ENCODE measurements around the gene TAPBPL.
A peak's percentile ranks its signal among the peaks of the same experiment; 100 is the strongest.

TAPBPL gene, protein sequence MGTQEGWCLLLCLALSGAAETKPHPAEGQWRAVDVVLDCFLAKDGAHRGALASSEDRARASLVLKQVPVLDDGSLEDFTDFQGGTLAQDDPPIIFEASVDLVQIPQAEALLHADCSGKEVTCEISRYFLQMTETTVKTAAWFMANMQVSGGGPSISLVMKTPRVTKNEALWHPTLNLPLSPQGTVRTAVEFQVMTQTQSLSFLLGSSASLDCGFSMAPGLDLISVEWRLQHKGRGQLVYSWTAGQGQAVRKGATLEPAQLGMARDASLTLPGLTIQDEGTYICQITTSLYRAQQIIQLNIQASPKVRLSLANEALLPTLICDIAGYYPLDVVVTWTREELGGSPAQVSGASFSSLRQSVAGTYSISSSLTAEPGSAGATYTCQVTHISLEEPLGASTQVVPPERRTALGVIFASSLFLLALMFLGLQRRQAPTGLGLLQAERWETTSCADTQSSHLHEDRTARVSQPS

DNA sequence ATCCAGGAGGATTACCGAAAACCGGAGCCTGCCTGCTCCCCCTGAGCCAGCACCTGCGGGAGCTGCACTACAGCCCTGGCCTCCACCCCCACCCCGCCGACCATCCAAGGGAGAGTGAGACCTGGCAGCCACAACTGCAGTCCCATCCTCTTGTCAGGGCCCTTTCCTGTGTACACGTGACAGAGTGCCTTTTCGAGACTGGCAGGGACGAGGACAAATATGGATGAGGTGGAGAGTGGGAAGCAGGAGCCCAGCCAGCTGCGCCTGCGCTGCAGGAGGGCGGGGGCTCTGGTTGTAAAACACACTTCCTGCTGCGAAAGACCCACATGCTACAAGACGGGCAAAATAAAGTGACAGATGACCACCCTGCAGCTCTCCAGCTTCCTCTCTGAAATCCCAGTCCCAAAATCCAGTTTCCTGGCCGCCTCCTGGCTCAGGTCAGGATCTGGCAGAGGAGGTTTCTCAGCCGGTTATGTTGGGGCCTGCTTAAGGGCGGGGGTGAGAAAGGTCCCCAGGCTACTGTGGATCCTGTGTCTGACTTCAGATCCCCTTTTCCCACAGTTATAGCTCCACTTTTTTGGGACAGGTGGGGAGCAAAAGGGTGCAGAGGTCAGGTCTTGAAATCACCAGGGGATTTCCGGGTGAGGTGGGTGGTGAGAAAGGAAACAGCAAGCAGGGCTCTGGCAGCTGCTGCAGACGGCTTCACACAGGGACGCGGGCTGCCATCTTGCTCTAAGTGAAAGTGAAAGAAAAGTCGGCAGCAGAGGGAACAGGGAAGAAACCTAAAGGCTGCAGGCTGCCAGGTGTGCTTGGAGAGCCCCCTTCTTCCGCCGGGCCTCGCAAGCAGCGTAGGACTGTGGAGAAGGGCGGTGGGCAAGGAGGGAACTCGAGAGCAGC is at the start of gene TAPBPL:
Gene TAPBPL (plus strand): TSS at position 695 of the 897 bp plus-strand sequence. CDS start 207 bp downstream, outside the sequence.
- H3K27me3 Mint-ChIP-seq (ENCODE audit: low read depth): no peaks in the 10 kb centered on the region
- peak within 1 kb of the TSS; percentile 100 for H3K4me3 Mint-ChIP-seq
- H3K9me3 Mint-ChIP-seq: no peaks in the 10 kb centered on the region
- peak within 1 kb of the TSS; percentile 99 for H3K27ac Mint-ChIP-seq
- DNase-seq (ENCODE audit: low spot score): peak; percentile 80
- H3K36me3 Mint-ChIP-seq (ENCODE audit: low read depth): peaks cover 68% of the 10 kb centered on the region
- H3K4me1 Mint-ChIP-seq (ENCODE audit: low read depth): peaks cover 58% of the 10 kb centered on the region

DNA sequence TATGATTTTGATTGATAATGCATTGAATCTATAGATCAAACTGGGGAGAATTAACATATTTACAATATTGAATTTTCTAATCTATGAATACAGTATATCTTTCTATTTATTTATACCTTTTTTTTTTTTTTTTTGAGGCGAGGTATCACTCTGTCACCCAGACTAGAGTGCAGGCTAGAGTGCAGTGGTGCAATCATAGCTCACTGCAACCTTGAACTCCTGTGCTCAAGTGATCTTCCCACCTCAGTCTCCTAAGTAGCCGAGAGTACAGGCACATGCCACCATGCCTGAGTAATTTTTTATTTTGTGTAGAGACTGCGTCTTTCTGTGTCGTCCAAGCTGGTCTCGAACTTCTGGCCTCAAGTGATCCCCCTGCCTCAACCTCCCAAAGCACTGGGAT is 47.5 kb upstream of the TAPBPL start:
- Mint-ChIP-seq H3K4me3 (no peak overlapping the region), H3K27me3 (ENCODE audit: low read depth) (peaks cover 10% of the 10 kb centered on the region), H3K4me1 (ENCODE audit: low read depth) (no peaks in the 10 kb centered on the region), H3K9me3 (no peaks in the 10 kb centered on the region), H3K36me3 (ENCODE audit: low read depth) (no peaks in the 10 kb centered on the region), H3K27ac (no peak overlapping the region)
- no peak for DNase-seq (ENCODE audit: low spot score)

DNA sequence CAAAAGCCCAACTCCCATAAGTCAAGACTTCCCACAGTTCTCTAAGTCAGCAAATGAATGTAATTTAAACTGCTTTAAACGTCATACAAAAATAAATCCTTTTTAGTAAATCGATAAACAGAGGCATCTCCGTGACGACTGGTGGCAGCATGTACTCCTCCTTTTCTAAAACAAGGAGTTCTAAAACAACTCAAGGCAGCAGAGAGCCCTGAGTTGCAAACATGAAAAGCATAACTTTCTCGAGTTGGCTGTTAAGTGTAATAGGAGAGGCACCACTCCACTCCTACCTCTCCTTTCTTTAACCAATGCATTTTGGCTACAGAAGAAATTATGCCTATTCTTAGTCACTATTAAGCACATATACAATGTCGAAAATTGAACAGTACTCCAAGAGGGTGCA is 45.9 kb upstream of the TAPBPL start:
- peaks cover 12% of the 10 kb centered on the region for H3K27me3 Mint-ChIP-seq (ENCODE audit: low read depth)
- H3K4me3 Mint-ChIP-seq: no peak overlapping the region
- no peaks in the 10 kb centered on the region for H3K4me1 Mint-ChIP-seq (ENCODE audit: low read depth)
- H3K27ac Mint-ChIP-seq: no peak overlapping the region
- H3K36me3 Mint-ChIP-seq (ENCODE audit: low read depth): no peaks in the 10 kb centered on the region
- no peak for DNase-seq (ENCODE audit: low spot score)
- H3K9me3 Mint-ChIP-seq: no peaks in the 10 kb centered on the region

DNA sequence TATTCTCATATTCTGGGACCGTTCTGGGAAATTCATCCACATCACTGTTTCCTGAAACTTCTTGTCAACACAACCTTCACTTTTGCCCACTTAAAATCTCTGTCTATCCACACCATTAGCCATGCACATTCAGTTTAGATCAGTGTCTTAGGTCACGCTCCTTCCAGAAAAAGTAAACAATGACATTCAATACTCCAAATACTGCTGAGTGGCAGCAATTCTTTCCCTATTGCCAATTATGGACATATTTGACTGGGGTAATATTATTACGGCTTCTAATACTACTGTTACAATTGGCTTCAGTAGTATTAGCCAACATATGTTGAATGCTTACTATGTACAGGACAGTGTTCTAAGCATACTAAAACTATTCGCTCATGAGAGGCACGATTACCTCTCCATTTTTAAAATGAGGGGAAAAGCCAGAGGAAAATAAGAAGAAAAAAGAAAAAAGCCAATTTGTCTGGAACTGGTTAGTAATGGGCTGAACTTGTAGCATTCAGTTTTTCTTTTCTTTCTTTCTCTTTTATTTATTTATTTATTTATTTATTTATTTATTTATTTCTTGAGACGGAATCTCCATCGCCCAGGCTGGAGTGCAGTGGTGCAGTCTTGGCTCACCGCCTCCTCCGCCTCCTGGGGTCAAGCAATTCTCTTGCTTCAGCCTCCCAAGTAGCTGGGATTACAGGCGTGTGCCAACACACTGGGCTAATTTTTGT is 44.4 kb upstream of the TAPBPL start:
- no peaks in the 10 kb centered on the region for H3K36me3 Mint-ChIP-seq (ENCODE audit: low read depth)
- no peak overlapping the region for H3K27ac Mint-ChIP-seq
- peaks cover 12% of the 10 kb centered on the region for H3K27me3 Mint-ChIP-seq (ENCODE audit: low read depth)
- no peaks in the 10 kb centered on the region for H3K4me1 Mint-ChIP-seq (ENCODE audit: low read depth)
- no peak for DNase-seq (ENCODE audit: low spot score)
- H3K9me3 Mint-ChIP-seq: no peaks in the 10 kb centered on the region
- no peak overlapping the region for H3K4me3 Mint-ChIP-seq

DNA sequence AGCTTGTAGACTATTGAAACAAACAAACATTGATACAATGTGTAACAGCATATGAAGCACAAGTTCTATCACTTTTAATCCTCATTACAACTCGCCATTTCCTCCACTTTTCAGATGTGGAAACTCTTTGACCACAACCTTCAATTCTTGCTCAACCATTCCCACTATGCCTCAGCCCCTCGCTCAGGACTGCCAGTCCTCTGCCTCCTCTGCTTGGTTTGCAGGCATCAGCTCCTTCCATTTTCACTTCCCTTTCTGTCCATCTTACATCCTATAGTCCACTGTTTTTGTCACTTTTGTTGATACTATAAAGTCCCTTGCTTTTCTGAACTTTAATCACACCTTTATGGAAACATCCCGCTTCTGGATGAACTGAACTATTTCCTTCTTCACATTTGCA is 35.2 kb upstream of the TAPBPL start:
- Mint-ChIP-seq H3K9me3 (no peaks in the 10 kb centered on the region), H3K4me3 (no peak overlapping the region), H3K27me3 (ENCODE audit: low read depth) (no peaks in the 10 kb centered on the region), H3K36me3 (ENCODE audit: low read depth) (no peaks in the 10 kb centered on the region), H3K4me1 (ENCODE audit: low read depth) (peaks cover 13% of the 10 kb centered on the region), H3K27ac (no peak overlapping the region)
- no peak for DNase-seq (ENCODE audit: low spot score)

DNA sequence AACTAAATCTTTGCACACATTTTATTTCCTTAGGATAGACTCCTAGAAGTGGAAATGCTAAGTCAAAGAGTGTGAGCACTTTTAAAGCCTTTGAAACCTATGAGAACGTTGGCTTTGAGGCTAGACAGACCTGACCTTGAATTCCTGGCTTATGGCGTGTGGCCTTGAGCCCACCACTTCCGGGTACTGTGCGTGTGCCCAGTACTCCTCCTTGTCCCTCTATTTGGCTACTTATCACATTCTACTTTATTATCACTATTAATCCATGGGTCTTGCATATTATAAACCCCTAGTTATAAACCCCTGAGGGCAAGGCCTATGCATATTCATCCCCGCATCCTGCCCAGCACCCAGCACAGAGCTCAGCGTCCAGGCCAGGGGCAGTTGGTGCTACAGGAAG is 33.0 kb upstream of the TAPBPL start:
- Mint-ChIP-seq H3K9me3 (no peaks in the 10 kb centered on the region), H3K4me1 (ENCODE audit: low read depth) (peaks cover 19% of the 10 kb centered on the region)
- no peak for DNase-seq (ENCODE audit: low spot score)

DNA sequence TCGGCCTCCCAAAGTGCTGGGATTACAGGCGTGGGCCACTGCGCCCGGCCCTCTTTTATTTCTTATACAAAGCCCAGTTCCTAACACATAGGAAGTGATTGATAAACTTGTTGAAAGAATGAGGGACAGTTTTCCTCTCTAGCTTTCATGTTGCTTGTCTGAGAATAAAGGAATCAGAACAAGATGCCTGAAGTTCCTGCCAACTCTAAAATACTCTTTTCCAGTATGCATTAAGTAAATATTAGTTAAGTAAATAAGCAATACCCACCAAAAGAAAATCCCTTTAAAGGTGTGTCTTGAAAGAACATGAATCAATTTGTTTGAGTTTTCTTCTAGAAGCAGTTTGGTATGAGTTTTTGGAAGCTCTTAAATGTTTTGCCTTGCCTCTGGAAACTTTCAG is 31.5 kb upstream of the TAPBPL start:
- H3K36me3 Mint-ChIP-seq (ENCODE audit: low read depth): no peaks in the 10 kb centered on the region
- H3K27me3 Mint-ChIP-seq (ENCODE audit: low read depth): no peaks in the 10 kb centered on the region
- no peak for DNase-seq (ENCODE audit: low spot score)
- H3K27ac Mint-ChIP-seq: no peak overlapping the region
- H3K9me3 Mint-ChIP-seq: no peaks in the 10 kb centered on the region
- H3K4me3 Mint-ChIP-seq: no peak overlapping the region
- peaks cover 24% of the 10 kb centered on the region for H3K4me1 Mint-ChIP-seq (ENCODE audit: low read depth)

More for the DNA sequence above, 33.0 kb upstream of the TAPBPL start:
- Mint-ChIP-seq H3K27me3 (ENCODE audit: low read depth) (no peaks in the 10 kb centered on the region), H3K4me3 (no peak overlapping the region), H3K27ac (no peak overlapping the region), H3K36me3 (ENCODE audit: low read depth) (no peaks in the 10 kb centered on the region)

DNA sequence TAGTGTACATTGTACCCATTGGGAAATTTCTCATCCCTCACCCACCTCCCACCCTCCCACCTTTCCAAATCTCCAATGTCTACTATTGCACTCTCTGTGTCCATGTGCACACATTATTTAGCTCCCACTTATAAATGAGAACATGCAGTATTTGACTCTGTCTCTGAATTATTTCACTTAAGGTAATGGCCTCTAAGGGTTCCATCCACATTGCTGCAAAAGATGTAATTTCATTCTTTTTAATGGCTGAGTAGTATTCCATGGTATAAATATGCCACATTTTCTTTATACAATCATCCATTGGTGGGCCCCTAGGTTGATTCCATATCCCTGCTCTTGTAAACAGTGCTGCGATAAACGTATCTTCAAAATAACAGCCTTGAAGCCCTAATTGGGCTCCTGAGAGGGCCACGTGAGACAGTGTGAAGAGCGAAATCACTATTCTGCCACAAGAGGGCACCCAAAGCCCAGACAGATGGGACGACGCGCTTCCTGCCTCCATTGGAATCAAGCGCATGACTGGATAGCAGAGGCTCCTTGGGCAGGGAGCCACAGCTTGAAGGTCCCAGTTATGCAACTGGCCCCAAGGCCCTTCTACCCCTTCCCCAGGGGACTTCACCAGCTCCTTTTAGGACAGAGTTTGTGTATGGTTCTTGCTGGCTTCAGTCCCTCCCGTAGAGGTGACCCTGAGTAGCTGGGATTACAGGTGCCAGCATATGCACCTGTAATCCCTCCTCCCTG is 28.4 kb upstream of the TAPBPL start:
- Mint-ChIP-seq H3K4me1 (ENCODE audit: low read depth) (peaks cover 39% of the 10 kb centered on the region), H3K27me3 (ENCODE audit: low read depth) (no peaks in the 10 kb centered on the region), H3K36me3 (ENCODE audit: low read depth) (no peaks in the 10 kb centered on the region), H3K4me3 (no peak overlapping the region), H3K27ac (peak overlapping the region; percentile 77), H3K9me3 (no peaks in the 10 kb centered on the region)
- DNase-seq (ENCODE audit: low spot score): peak; percentile 77

DNA sequence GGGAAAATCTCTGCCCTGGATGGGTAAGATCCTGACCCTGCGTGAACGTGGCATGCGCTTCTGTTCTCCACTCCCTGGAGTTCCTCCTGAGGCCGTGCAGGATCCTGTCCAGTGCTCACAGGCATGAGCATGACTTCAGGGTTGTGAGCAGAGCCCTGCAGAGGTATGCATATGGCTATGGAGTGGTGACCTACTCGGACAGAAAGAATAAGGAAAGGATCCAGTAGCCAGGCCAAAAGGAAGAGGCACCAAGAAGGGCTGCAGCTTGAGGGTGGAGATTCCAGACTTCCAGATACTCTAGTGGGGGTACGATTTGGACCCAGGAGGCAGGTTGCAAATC is 27.9 kb upstream of the TAPBPL start:
- Mint-ChIP-seq H3K9me3 (no peaks in the 10 kb centered on the region), H3K4me3 (no peak overlapping the region), H3K27me3 (ENCODE audit: low read depth) (no peaks in the 10 kb centered on the region), H3K4me1 (ENCODE audit: low read depth) (peaks cover 39% of the 10 kb centered on the region), H3K27ac (peak overlapping the region; percentile 77), H3K36me3 (ENCODE audit: low read depth) (no peaks in the 10 kb centered on the region)
- DNase-seq (ENCODE audit: low spot score): no peak

DNA sequence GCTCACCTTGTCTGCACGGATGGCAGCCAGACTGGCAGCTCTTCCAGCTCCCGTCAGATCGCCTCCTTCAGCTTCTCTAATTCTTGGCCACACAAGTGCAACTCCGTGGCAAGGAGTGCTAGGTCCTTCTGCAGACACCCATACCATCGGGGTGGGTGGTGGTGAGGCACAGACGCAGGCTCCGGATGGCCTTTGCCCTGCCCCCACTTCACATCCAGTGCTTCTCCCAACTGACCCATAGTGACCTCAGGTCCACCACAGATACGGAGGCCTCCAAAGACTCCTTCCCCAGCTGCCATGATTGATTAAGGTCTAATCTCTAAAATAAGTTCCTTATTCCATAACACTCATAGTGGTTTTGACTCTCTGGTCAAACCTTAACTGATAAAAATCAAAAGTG is 27.0 kb upstream of the TAPBPL start:
- DNase-seq (ENCODE audit: low spot score): no peak
- peak overlapping the region; percentile 75 for H3K27ac Mint-ChIP-seq
- H3K4me3 Mint-ChIP-seq: no peak overlapping the region
- H3K27me3 Mint-ChIP-seq (ENCODE audit: low read depth): no peaks in the 10 kb centered on the region
- peaks cover 39% of the 10 kb centered on the region for H3K4me1 Mint-ChIP-seq (ENCODE audit: low read depth)
- H3K36me3 Mint-ChIP-seq (ENCODE audit: low read depth): no peaks in the 10 kb centered on the region
- H3K9me3 Mint-ChIP-seq: no peaks in the 10 kb centered on the region

DNA sequence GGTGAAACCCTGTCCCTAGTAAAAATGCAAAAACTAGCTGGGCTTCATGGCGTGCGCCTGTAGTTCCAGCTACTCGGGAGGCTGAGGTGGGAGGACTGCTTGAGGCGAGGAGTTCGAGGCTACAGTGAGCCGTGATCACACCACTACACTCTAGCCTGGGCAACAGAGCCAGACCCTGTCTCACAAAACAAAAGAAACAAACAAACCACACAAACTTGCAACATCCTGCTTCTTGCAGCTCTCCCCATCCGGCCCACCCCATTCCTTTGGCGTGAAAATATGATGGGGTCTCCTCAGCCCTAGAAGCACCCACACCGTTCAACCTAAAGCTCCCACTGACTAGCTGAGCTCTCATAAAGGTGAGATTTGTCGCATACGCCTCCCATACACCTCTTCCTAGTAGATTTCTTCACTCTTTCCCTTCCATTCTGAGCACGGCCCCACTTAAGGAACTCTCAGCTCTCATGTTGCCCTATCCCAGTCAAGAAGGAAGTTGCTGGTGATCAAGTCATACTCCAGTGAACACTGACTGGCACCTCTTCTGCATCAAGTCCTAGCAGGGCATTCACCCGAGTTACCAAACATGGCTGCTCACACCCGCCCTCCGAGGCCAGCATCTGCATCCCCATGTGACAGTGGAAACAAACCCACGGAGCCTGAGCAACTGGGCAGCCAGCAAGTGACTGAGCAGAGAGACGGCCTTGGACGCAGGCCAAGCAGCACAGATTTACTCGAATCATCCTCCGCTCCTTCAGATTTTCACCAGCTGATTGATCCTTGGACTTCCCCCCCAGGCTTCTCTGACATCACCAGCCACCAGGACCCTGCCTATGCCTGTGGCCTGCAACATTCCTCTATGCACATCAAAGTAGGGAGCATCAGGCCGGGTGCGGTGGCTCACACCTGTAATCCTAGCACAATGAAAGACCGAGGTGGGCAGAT is 26.0 kb upstream of the TAPBPL start:
- DNase-seq (ENCODE audit: low spot score): peak; percentile 10
- Mint-ChIP-seq H3K9me3 (no peaks in the 10 kb centered on the region), H3K4me3 (no peak overlapping the region), H3K27me3 (ENCODE audit: low read depth) (no peaks in the 10 kb centered on the region), H3K36me3 (ENCODE audit: low read depth) (no peaks in the 10 kb centered on the region), H3K4me1 (ENCODE audit: low read depth) (peaks cover 49% of the 10 kb centered on the region), H3K27ac (peak overlapping the region; percentile 97)

DNA sequence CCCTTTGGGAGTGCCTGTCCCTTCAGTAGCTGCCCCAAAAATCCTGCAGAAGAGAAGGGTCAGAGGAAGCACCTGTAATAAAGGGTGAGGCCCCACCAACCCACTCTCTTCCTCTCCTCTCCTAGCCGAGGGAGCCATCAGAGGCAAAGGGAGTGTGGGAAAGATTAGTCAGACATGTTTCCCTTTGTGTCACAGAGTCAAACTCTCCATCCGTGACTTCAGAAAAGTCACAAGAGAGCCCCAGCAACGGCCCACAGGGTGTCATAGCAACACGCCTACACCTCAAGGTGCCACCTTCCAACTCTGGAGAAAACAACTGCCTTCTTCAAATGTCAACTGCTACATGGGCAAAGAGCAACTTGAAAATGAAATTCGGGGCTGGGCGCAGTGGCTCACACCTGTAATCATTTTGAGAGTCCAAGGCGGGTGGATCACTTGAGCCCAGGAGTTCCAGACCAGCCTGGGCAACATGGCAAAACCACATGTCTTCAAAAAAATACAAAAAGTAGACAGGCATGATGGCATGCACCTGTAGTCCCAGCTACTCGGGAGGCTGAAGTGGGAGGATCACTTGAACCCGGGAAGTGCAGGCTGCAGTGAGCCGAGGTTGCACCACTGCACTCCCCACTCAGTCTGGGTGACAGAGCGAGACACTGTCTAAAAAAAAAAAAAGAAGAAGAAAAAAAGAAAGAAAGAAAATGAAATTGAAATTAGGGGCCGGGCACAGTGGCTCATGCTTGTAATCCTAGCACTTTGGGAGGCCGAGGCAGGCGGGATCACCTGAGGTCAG is 24.8 kb upstream of the TAPBPL start:
- Mint-ChIP-seq H3K4me3 (peak overlapping the region; percentile 82), H3K36me3 (ENCODE audit: low read depth) (no peaks in the 10 kb centered on the region), H3K27me3 (ENCODE audit: low read depth) (no peaks in the 10 kb centered on the region), H3K9me3 (no peaks in the 10 kb centered on the region), H3K4me1 (ENCODE audit: low read depth) (peaks cover 56% of the 10 kb centered on the region), H3K27ac (peak overlapping the region; percentile 97)
- peak; percentile 96 for DNase-seq (ENCODE audit: low spot score)

Measured in T-helper 2 cell treated with Interferon-gamma antibody and Interleukin-4, amounts not matched to agents 5 μg/mL and 100 μg/mL, for 36 hours (primary cell).